ENCODE results near the gene UBR4. TPM values are rescaled to one million over a fixed set of nuclear protein-coding genes. Genes with fewer than 3 reads are reported as not detected.

UBR4 gene
- total and polyA plus RNA-seq, 2 of the 8 experiments (the other 6 are each of a cell fraction or from before 2014, with no cell fraction given) = 139 to 152 TPM

DNA sequence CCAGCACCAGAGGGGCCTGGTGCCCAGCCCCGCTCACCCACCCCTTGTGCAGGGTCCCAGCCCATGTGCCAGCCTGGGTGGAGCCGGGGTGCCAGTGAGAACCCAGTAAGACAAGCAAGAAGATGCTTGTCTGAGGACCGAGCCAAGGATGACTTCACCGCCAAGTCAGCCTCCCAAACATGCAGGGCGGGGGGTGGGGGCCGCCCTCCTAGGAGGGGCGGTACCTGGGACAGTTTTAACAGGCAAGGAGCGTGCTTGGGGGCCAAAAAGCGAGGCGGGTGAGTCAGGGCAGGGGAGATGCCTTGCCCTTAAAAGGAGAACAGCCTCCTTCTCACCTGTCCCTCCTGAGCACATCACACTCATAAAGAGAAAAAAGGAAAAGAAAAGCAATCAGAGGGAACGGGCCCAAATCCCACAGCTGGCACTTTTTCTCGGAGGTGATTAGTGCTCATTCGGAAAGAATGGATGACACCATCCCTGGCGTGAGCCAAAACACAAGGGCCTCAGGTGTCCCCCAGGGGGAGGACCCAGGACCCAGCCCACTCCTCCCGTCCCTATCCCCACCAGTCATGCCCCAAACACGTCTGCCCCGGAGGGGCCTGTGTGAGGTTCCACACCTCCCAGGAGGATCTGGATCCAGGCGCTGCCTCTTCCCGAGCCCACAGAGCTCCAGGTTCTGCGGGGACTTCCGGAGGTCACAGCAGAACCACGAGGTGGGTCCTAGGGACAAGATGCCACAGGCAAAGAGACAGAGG lies 176.0 kb downstream of the UBR4 start (continued):
- no peak for TF ChIP-seq TEAD4 (IDR thresholded peaks at IDR 0.05; ENCODE audit: low read depth, low read length)
- no peak for TF ChIP-seq CBX8 (IDR thresholded peaks at IDR 0.05; ENCODE audit: borderline replicate concordance, low read depth, low read length)
- no peak for TF ChIP-seq TCF12 (IDR thresholded peaks at IDR 0.05; ENCODE audit: low read depth, low read length)
